ENCODE measurements around the gene UTS2.

DNA sequence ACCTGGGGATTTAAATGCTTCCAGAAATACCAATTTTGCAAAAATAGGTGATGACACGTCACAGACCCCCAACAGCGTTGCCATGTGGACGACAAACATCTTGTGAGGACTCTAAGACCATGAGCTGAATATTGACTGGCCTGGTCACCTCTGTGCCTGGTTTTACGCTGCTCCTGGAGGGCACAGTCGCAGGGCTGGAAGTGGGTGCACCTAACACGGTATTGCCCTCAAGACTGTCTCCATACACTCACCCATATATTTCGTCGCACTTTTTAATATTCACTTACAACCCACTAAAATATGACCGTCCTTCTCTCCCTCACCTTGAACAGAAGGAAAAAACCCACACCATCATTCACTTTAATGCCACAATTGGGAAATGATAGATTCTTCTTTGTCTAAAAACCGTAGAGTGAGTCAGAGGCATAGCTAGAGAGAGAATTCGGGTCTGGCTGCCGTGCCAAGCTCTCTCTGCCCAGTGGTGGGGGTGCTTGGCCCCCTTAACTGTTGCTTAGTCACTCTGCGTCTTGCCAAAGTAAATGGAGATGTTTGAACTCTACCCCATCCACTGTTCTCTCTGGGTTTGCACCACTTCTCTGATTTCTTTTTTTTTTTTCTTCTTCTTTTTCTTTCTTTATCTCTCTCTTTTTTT, 40.8 kb upstream of the UTS2 start:
- no peak for TF ChIP-seq CTCF (IDR thresholded peaks at IDR 0.05)
- TF ChIP-seq POLR2A (IDR thresholded peaks at IDR 0.05), result no peak
